Kidney epithelial cell (primary cell): ENCODE data around the gene ZNF37A. TPM values are rescaled to one million over a fixed set of nuclear protein-coding genes. Genes with fewer than 3 reads are reported as not detected.

Source experiments
- DNase-seq: peaks from one replicate; pipeline ENCODE4 v3.0.0-alpha.2; 2010; ENCODE audit warnings: low read depth
- H3K27me3 ChIP-seq: 2 replicates; pipeline ENCODE4 v1.6.0; 2011; ENCODE audit warnings: low read length; ENCODE audit not compliant: control insufficient read depth, insufficient read depth
- H3K36me3 ChIP-seq: 2 replicates; pipeline ENCODE4 v1.5.1; 2011; ENCODE audit warnings: low read length; ENCODE audit not compliant: control insufficient read depth, insufficient read depth
- H3K4me3 ChIP-seq: 2 replicates; pipeline ENCODE4 v1.5.1; 2011; ENCODE audit warnings: low read depth, mild to moderate bottlenecking, control low read depth, low read length
- CTCF ChIP-seq: IDR thresholded peaks from 2 replicates; pipeline ENCODE4 v1.5.1; 2011; ENCODE audit warnings: mild to moderate bottlenecking, moderate library complexity, low read length, control low read depth, inconsistent platforms; ENCODE audit not compliant: insufficient read depth, poor library complexity, severe bottlenecking
- total RNA-seq: library from RNA; depleted of rRNA; stranded (reverse); fragments of >200 nt; gene quantifications from 2 replicates; pipeline ENCODE4 v1.2.3, GENCODE V29; 2015

The ZNF37A gene
- total RNA-seq, 1 donor from 2014 or later, result 10.8 TPM

- no peak for DNase-seq
- H3K36me3 ChIP-seq, result no peaks in the 10 kb centered on the region
- H3K4me3 ChIP-seq, result no peak overlapping the region
- H3K27me3 ChIP-seq, result no peaks in the 10 kb centered on the region
- no peak for TF ChIP-seq CTCF
Observed at GRCh38 chr10:38159004-38159403, 64.9 kb downstream of the ZNF37A start.

GRCh38 chr10:38163617-38164016 lies 69.5 kb downstream of the ZNF37A start:
- Histone ChIP-seq H3K27me3 (no peaks in the 10 kb centered on the region), H3K4me3 (no peak overlapping the region), H3K36me3 (no peaks in the 10 kb centered on the region)
- TF ChIP-seq CTCF, result no peak
- no peak for DNase-seq

- Histone ChIP-seq H3K36me3 (no peaks in the 10 kb centered on the region), H3K27me3 (no peaks in the 10 kb centered on the region), H3K4me3 (no peak overlapping the region)
- DNase-seq, result no peak
- no peak for TF ChIP-seq CTCF
Observed at GRCh38 chr10:38174336-38174735, 80.2 kb downstream of the ZNF37A start.

GRCh38 chr10:38184477-38184876 lies 90.3 kb downstream of the ZNF37A start:
- no peak for DNase-seq
- no peaks in the 10 kb centered on the region for H3K27me3 ChIP-seq
- no peak overlapping the region for H3K4me3 ChIP-seq
- H3K36me3 ChIP-seq, result no peaks in the 10 kb centered on the region
- no peak for TF ChIP-seq CTCF

Other genes with a start within 250 kb of the ZNF37A start
- 7.9 and 9.6 TPM in 2 replicates for gene ZNF248, start 236.7 kb upstream of the ZNF37A start, total RNA-seq
- gene ZNF25, start 117.7 kb upstream of the ZNF37A start, total RNA-seq, result 4.9 and 5.2 TPM in 2 replicates
- 20.8 and 21.4 TPM in 2 replicates for gene ZNF33A, start 83.7 kb upstream of the ZNF37A start, total RNA-seq